ENCODE data around the gene SLC22A5.

DNA sequence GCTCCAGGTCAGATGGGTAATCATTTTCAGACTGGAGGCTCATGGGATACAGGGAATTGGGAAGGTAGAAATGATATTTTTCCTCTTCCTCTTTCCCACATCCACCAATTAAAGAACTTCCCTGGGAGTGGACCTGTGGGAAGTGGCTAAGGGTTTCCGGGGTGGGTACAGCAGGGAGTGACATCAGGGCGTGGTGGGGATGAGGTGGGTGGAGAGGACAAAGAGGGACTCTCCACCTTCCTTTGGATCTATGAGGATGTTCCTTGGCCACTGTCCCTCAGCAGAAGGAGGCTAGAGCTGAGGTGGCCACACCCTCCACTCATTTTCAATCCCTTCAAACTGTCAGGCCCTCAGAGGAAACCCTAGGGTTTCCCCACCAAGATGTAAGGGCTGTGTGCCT lies 66.4 kb downstream of the SLC22A5 start:
- TF ChIP-seq CTCF (IDR thresholded peaks at IDR 0.05) (no peak), ATF6 (CRISPR knock-in tag; IDR thresholded peaks at IDR 0.05) (no peak), USF2 (CRISPR knock-in tag; IDR thresholded peaks at IDR 0.05) (no peak), FOXP4 (CRISPR knock-in tag; IDR thresholded peaks at IDR 0.05) (no peak), ZNF317 (CRISPR knock-in tag; IDR thresholded peaks at IDR 0.05; ENCODE audit: borderline replicate concordance, low read depth) (no peak), FOXJ3 (CRISPR knock-in tag; IDR thresholded peaks at IDR 0.05; ENCODE audit: borderline replicate concordance) (no peak), MAX (CRISPR knock-in tag; IDR thresholded peaks at IDR 0.05) (no peak), ZNF121 (CRISPR knock-in tag; IDR thresholded peaks at IDR 0.05) (no peak), PRDM15 (CRISPR knock-in tag; IDR thresholded peaks at IDR 0.05) (no peak), NR1H2 (CRISPR knock-in tag; IDR thresholded peaks at IDR 0.05) (no peak), KAT7 (CRISPR knock-in tag; IDR thresholded peaks at IDR 0.05; ENCODE audit: borderline replicate concordance) (no peak), ATF2 (CRISPR knock-in tag; IDR thresholded peaks at IDR 0.05; ENCODE audit: borderline replicate concordance, low read depth) (no peak), MYBL2 (CRISPR knock-in tag; IDR thresholded peaks at IDR 0.05) (no peak)
- TF ChIP-seq, protein P1, sequence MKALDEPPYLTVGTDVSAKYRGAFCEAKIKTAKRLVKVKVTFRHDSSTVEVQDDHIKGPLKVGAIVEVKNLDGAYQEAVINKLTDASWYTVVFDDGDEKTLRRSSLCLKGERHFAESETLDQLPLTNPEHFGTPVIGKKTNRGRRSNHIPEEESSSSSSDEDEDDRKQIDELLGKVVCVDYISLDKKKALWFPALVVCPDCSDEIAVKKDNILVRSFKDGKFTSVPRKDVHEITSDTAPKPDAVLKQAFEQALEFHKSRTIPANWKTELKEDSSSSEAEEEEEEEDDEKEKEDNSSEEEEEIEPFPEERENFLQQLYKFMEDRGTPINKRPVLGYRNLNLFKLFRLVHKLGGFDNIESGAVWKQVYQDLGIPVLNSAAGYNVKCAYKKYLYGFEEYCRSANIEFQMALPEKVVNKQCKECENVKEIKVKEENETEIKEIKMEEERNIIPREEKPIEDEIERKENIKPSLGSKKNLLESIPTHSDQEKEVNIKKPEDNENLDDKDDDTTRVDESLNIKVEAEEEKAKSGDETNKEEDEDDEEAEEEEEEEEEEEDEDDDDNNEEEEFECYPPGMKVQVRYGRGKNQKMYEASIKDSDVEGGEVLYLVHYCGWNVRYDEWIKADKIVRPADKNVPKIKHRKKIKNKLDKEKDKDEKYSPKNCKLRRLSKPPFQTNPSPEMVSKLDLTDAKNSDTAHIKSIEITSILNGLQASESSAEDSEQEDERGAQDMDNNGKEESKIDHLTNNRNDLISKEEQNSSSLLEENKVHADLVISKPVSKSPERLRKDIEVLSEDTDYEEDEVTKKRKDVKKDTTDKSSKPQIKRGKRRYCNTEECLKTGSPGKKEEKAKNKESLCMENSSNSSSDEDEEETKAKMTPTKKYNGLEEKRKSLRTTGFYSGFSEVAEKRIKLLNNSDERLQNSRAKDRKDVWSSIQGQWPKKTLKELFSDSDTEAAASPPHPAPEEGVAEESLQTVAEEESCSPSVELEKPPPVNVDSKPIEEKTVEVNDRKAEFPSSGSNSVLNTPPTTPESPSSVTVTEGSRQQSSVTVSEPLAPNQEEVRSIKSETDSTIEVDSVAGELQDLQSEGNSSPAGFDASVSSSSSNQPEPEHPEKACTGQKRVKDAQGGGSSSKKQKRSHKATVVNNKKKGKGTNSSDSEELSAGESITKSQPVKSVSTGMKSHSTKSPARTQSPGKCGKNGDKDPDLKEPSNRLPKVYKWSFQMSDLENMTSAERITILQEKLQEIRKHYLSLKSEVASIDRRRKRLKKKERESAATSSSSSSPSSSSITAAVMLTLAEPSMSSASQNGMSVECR (CRISPR knock-in tag; IDR thresholded peaks at IDR 0.05; ENCODE audit: borderline replicate concordance), result no peak

Measured in WTC11 (cell line).